PC-3 (cell line): ENCODE data around the gene ASPRV1. TPM values are rescaled to one million over a fixed set of nuclear protein-coding genes. Genes with fewer than 3 reads are reported as not detected.

Source experiments
- ATAC-seq: fragments of 200-7000 bp; cut with Tn5 transposase; 2 replicates; pipeline ENCODE4 v1.9.1; 2020; ENCODE audit warnings: mild to moderate bottlenecking, moderate library complexity
- BruUV-seq: library from RNA; stranded (reverse); fragments of 400-500 nt; replicated peaks from 2 replicates; lab custom pipeline; 2021; lab: Mats Ljungman, UMichigan
- CTCF ChIA-PET: fragments of 300-600 bp; sonication (Branson Sonifier 250); formaldehyde crosslinking; loops from one replicate; lab custom pipeline; 2022; ENCODE audit warnings: antibody characterized with exemption; lab: Charles Lee
- POLR2A ChIA-PET: fragments of 300-600 bp; sonication (Branson Sonifier 250); formaldehyde crosslinking; loops from one replicate; lab custom pipeline; 2022; ENCODE audit warnings: antibody characterized with exemption; ENCODE audit not compliant: unreplicated experiment; lab: Charles Lee
- DNase-seq: peaks from one replicate; pipeline ENCODE4 v3.0.0-alpha.2; 2015
- H2AFZ ChIP-seq: fragments of 300-600 bp; sonication (generic); 2 replicates; pipeline ENCODE4 v1.6.0; 2016; ENCODE audit warnings: antibody characterized with exemption, low read length
- H3F3A ChIP-seq: fragments of 300-600 bp; sonication (generic); one replicate; pipeline ENCODE4 v1.6.0; 2017; ENCODE audit warnings: antibody characterized with exemption, low read length, control low read depth, mild to moderate bottlenecking; ENCODE audit not compliant: unreplicated experiment
- H3K27ac ChIP-seq: fragments of 300-600 bp; sonication (generic); 2 replicates; pipeline ENCODE4 v1.5.1; 2016; ENCODE audit warnings: mild to moderate bottlenecking, low read length
- H3K27me3 ChIP-seq: fragments of 300-600 bp; sonication (generic); 2 replicates; pipeline ENCODE4 v1.6.1; 2016; ENCODE audit warnings: low read length, mixed read lengths
- H3K36me3 ChIP-seq: fragments of 300-600 bp; sonication (generic); 2 replicates; pipeline ENCODE4 v1.6.1; 2016; ENCODE audit warnings: low read depth, mixed run types, low read length, mixed read lengths
- H3K4me1 ChIP-seq: fragments of 300-600 bp; sonication (generic); 2 replicates; pipeline ENCODE4 v1.5.1; 2016; ENCODE audit warnings: low read length; ENCODE audit not compliant: insufficient read depth
- H3K4me2 ChIP-seq: fragments of 300-600 bp; sonication (generic); 2 replicates; pipeline ENCODE4 v1.6.0; 2016; ENCODE audit warnings: low read length
- H3K4me3 ChIP-seq: fragments of 300-600 bp; sonication (generic); 2 replicates; pipeline ENCODE4 v1.5.1; 2016; ENCODE audit warnings: mild to moderate bottlenecking, low read length, mixed read lengths
- H3K79me2 ChIP-seq: fragments of 300-600 bp; sonication (generic); 2 replicates; pipeline ENCODE4 v1.6.1; 2017; ENCODE audit warnings: low read length, mixed read lengths
- H3K9ac ChIP-seq: fragments of 300-600 bp; sonication (generic); 2 replicates; pipeline ENCODE4 v1.6.0; 2016; ENCODE audit warnings: mild to moderate bottlenecking, low read length
- H3K9me2 ChIP-seq: fragments of 300-600 bp; sonication (generic); replicated peaks from 2 replicates; pipeline ENCODE4 v1.6.1; 2016; ENCODE audit warnings: mixed run types, low read length, mixed read lengths
- H3K9me3 ChIP-seq: fragments of 300-600 bp; sonication (generic); 2 replicates; pipeline ENCODE4 v1.6.1; 2016; ENCODE audit warnings: low read length, mixed read lengths
- H4K20me1 ChIP-seq: fragments of 300-600 bp; sonication (generic); 2 replicates; pipeline ENCODE4 v1.6.1; 2016; ENCODE audit warnings: low read length, mixed read lengths
- EZH2 ChIP-seq: fragments of 300-600 bp; sonication (generic); IDR thresholded peaks from one replicate; pipeline ENCODE4 v1.6.1; 2017; ENCODE audit warnings: antibody characterized with exemption, mild to moderate bottlenecking, low read length; ENCODE audit not compliant: unreplicated experiment
- EZH2phosphoT487 ChIP-seq: fragments of 300-600 bp; sonication (generic); IDR thresholded peaks from 2 replicates; pipeline ENCODE4 v1.6.1; 2018; ENCODE audit warnings: mild to moderate bottlenecking, antibody characterized with exemption, low read length, borderline replicate concordance
- intact Hi-C: fragments of 100-400 bp; cut with micrococcal nuclease; formaldehyde crosslinking; loops from 2 replicates; pipeline ENCODE4 v1.9.0; 2023
- total RNA-seq: library from RNA; depleted of rRNA; stranded (reverse); fragments of >200 nt; gene quantifications from 2 replicates; pipeline ENCODE4 v1.2.3, GENCODE V29; 2014
- TF ChIP-seq, protein P1 (sequence below): fragments of 300-600 bp; sonication (generic); conservative IDR thresholded peaks from 2 replicates; pipeline ENCODE4 v1.5.1; 2017; ENCODE audit warnings: antibody characterized with exemption, low read depth, mild to moderate bottlenecking, low read length

Gene ASPRV1
- total RNA-seq, 1 experiment from 2014 or later: not detected

DNA sequence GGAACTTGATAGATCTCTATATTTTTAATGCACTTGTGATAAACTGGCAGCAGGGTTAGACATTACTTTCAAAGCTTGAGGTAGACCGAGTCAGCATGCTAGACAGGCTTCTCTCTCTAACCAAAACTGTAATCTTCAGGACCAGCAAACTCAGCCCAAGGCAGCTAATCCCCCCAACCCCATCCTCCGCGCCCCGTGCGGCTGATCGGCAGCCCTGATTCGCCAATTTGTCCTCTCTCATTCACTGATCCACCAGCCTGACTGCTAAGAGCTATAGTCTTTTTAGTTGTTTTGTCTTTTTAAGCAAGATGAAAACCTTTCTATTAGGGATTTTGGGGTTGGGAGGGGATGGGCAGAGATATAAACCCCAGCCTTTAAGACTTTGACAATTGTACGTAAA, 20.7 kb downstream of the ASPRV1 start:
- TF ChIP-seq, protein P1, sequence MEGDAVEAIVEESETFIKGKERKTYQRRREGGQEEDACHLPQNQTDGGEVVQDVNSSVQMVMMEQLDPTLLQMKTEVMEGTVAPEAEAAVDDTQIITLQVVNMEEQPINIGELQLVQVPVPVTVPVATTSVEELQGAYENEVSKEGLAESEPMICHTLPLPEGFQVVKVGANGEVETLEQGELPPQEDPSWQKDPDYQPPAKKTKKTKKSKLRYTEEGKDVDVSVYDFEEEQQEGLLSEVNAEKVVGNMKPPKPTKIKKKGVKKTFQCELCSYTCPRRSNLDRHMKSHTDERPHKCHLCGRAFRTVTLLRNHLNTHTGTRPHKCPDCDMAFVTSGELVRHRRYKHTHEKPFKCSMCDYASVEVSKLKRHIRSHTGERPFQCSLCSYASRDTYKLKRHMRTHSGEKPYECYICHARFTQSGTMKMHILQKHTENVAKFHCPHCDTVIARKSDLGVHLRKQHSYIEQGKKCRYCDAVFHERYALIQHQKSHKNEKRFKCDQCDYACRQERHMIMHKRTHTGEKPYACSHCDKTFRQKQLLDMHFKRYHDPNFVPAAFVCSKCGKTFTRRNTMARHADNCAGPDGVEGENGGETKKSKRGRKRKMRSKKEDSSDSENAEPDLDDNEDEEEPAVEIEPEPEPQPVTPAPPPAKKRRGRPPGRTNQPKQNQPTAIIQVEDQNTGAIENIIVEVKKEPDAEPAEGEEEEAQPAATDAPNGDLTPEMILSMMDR: no peak
- TF ChIP-seq EZH2phosphoT487: no peak
- no peak for TF ChIP-seq EZH2
- Histone ChIP-seq H3F3A (peaks cover 3% of the 10 kb centered on the region), H3K27ac (no peak overlapping the region), H3K4me1 (peaks cover 27% of the 10 kb centered on the region), H3K36me3 (peaks cover 30% of the 10 kb centered on the region), H4K20me1 (no peaks in the 10 kb centered on the region), H3K9me3 (no peaks in the 10 kb centered on the region), H3K79me2 (no peaks in the 10 kb centered on the region), H3K4me3 (no peak overlapping the region), H3K27me3 (no peaks in the 10 kb centered on the region), H3K9ac (no peak overlapping the region), H3K4me2 (no peak overlapping the region), H3K9me2 (no peaks in the 10 kb centered on the region), H2AFZ (no peak overlapping the region)
- no peak for ATAC-seq
- POLR2A ChIA-PET: interaction anchor here (0.7 kb wide), 1 partner anchor 652 kb away, joined by 4 read pairs; no protein-coding TSS in a partner anchor
- CTCF ChIA-PET: no interaction called here
- no TSS peak for BruUV-seq
- DNase-seq: no peak
- intact Hi-C loops: no loop called here

DNA sequence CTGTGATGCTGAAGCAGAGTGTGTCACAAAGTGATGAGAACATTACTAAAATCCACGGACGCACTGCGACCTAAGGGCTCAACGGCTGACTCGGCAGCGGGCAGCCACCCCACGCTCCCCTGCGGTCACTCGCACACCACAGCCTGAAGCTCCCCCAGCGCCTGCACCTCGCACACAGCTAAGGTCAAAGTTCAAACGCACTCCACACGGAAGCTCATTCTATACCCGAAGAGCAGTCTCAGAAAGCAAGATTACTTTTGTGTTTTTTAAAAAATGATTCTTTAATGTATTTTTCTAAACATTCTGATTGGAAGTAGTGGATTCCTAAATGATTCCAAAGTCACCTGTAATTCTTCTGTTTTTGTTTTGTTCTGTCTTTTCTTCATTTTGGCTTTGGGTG, 21.7 kb downstream of the ASPRV1 start:
- POLR2A ChIA-PET: no interaction called here
- TF ChIP-seq, protein P1: no peak
- TF ChIP-seq EZH2phosphoT487: no peak
- Histone ChIP-seq H3K9me3 (no peaks in the 10 kb centered on the region), H4K20me1 (no peaks in the 10 kb centered on the region), H3K79me2 (no peaks in the 10 kb centered on the region), H3K9me2 (no peaks in the 10 kb centered on the region), H3K4me2 (no peak overlapping the region), H3K9ac (no peak overlapping the region), H3F3A (no peaks in the 10 kb centered on the region), H3K36me3 (peaks cover 38% of the 10 kb centered on the region), H3K4me3 (no peak overlapping the region), H3K27me3 (no peaks in the 10 kb centered on the region), H3K4me1 (peaks cover 23% of the 10 kb centered on the region), H3K27ac (no peak overlapping the region), H2AFZ (no peak overlapping the region)
- no peak for ATAC-seq
- CTCF ChIA-PET: no interaction called here
- no peak for DNase-seq
- no TSS peak for BruUV-seq
- intact Hi-C loops: no loop called here

DNA sequence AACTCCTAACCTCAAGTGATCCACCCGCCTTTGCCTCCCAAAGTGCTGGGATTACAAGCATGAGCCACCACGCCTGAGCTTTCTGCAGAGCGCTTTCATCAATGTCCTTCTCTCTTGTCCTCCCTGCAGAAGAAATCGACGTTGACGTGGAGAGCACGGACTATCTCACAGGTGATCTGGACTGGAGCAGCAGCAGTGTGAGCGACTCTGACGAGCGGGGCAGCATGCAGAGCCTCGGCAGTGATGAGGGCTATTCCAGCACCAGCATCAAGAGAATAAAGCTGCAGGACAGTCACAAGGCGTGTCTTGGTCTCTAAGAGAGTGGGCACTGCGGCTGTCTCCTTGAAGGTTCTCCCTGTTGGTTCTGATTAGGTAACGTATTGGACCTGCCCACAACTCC, 23.5 kb downstream of the ASPRV1 start:
- H3K4me3 ChIP-seq: no peak overlapping the region
- H4K20me1 ChIP-seq: no peaks in the 10 kb centered on the region
- ChIA-PET POLR2A (no interaction called here), CTCF (no interaction called here)
- intact Hi-C loops: no loop called here
- no peaks in the 10 kb centered on the region for H3K27me3 ChIP-seq
- peaks cover 32% of the 10 kb centered on the region for H3K36me3 ChIP-seq
- DNase-seq: no peak
- H2AFZ ChIP-seq: no peak overlapping the region
- H3K9ac ChIP-seq: no peak overlapping the region
- peaks cover 25% of the 10 kb centered on the region for H3K4me1 ChIP-seq
- H3K79me2 ChIP-seq: no peaks in the 10 kb centered on the region
- TF ChIP-seq EZH2 (no peak), EZH2phosphoT487 (no peak)
- TF ChIP-seq, protein P1: no peak
- no peaks in the 10 kb centered on the region for H3F3A ChIP-seq
- no peak overlapping the region for H3K4me2 ChIP-seq
- no peak for ATAC-seq
- no peaks in the 10 kb centered on the region for H3K9me3 ChIP-seq
- no peak overlapping the region for H3K27ac ChIP-seq
- no peaks in the 10 kb centered on the region for H3K9me2 ChIP-seq
- no TSS peak for BruUV-seq
